ENCODE results near the gene THSD1. TPM values are rescaled to one million over a fixed set of nuclear protein-coding genes. Genes with fewer than 3 reads are reported as not detected.
A peak's percentile ranks its signal among the peaks of the same experiment; 100 is the strongest.

The THSD1 gene
- total and polyA plus RNA-seq, 4 donors, result 0.74 to 2.8 (median 1.4) TPM

DNA sequence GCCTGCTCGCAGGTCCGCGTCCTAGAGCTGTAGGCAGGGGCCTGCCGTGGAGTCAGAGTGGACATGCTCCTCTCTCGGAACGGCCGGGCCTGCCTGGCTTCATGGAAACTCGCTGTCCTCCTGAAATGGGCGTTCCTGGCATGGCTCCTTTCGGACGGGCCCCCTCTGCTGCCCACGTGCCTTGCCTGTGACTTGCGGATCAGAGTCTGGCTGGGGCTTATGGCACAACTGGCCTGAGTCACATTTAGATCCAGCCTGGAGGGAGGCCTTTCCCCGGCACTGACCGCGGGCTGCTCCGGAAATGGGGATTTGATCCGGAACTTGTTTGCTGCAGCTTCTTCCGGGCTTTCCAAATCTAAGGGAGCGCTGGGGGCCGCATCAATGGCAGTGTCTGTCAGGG is 28.1 kb downstream of the THSD1 start:
- peaks cover 6 to 16% (median 10%) of the 10 kb centered on the region in 4 donors for H3K4me1 ChIP-seq (ENCODE audit: control insufficient read depth in 4 of 4, insufficient read depth in 4 of 4, low read length in 3 of 4)

DNA sequence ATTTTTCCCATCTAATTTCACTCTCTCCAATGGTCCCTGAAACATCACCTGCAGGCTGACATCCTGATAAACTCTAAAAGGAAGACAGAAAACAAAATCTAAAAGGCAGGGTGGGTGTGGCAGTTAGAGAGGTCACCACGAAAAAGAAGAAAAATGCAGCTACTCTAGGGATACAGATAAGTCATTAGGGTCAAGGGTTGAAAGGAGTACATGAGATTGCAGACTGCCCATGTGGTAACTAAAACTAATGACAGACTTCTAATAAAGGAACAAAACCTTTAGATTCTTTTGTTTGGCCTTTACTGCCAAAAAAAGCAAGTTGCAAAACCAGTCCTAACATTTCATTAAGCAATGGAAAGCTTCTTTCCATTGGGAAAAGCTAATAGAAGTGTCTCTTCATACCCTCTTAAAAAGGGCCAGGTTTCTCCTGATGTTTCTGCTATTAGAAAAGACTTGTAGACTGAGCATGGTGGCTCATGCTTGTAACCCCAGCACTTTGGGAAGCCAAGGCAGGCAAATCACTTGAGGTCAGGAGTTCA is 31.0 kb downstream of the THSD1 start:
- Histone ChIP-seq H3K4me1 (ENCODE audit: control insufficient read depth in 4 of 4, insufficient read depth in 4 of 4, low read length in 3 of 4) (peaks cover 6 to 16% (median 10%) of the 10 kb centered on the region in 4 donors), H3K27me3 (ENCODE audit: control insufficient read depth in 4 of 4, insufficient read depth in 4 of 4, low read length in 3 of 4) (no peaks in the 10 kb centered on the region), H3K27ac (ENCODE audit: low read depth in 1 of 2, low read length in 2 of 2) (peak overlapping the region; percentile 50 to 69), H3K36me3 (ENCODE audit: control insufficient read depth in 4 of 4, insufficient read depth in 3 of 4, low read depth in 1 of 4, low read length in 3 of 4) (peaks cover 0 to 1% (median 0%) of the 10 kb centered on the region in 4 donors), H3K9ac (ENCODE audit: low read depth in 1 of 2, low read length in 2 of 2) (no peak overlapping the region), H3K9me3 (ENCODE audit: control insufficient read depth in 4 of 4, low read length in 3 of 4) (no peaks in the 10 kb centered on the region), H3K4me3 (ENCODE audit: low read depth in 1 of 3, low read length in 3 of 3) (no peak overlapping the region)
- TF ChIP-seq, protein P1, sequence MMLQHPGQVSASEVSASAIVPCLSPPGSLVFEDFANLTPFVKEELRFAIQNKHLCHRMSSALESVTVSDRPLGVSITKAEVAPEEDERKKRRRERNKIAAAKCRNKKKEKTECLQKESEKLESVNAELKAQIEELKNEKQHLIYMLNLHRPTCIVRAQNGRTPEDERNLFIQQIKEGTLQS (IDR thresholded peaks at IDR 0.05), result peak; percentile 32
- TF ChIP-seq EGR1 (IDR thresholded peaks at IDR 0.05; ENCODE audit: low read depth in 2 of 2) (peak in 1 of 2 donors; percentile 55), HNF4A (conservative IDR thresholded peaks at IDR 0.05) (peak in 1 of 2 donors; percentile 53), SP1 (IDR thresholded peaks at IDR 0.05) (no peak), GABPA (IDR thresholded peaks at IDR 0.05 in 1 of 2, conservative IDR thresholded peaks at IDR 0.05 in 1 of 2) (no peak), FOXA2 (IDR thresholded peaks at IDR 0.05) (no peak), RAD21 (IDR thresholded peaks at IDR 0.05) (no peak), RXRA (IDR thresholded peaks at IDR 0.05) (peak; percentile 39 to 54), YY1 (IDR thresholded peaks at IDR 0.05) (no peak), NR2F2 (IDR thresholded peaks at IDR 0.05) (peak; percentile 28), HNF4G (IDR thresholded peaks at IDR 0.05) (no peak), FOXA1 (IDR thresholded peaks at IDR 0.05) (no peak), TAF1 (conservative IDR thresholded peaks at IDR 0.05) (no peak), JUND (IDR thresholded peaks at IDR 0.05) (peak in 1 of 2 donors; percentile 22)
- TF ChIP-seq, protein P2, sequence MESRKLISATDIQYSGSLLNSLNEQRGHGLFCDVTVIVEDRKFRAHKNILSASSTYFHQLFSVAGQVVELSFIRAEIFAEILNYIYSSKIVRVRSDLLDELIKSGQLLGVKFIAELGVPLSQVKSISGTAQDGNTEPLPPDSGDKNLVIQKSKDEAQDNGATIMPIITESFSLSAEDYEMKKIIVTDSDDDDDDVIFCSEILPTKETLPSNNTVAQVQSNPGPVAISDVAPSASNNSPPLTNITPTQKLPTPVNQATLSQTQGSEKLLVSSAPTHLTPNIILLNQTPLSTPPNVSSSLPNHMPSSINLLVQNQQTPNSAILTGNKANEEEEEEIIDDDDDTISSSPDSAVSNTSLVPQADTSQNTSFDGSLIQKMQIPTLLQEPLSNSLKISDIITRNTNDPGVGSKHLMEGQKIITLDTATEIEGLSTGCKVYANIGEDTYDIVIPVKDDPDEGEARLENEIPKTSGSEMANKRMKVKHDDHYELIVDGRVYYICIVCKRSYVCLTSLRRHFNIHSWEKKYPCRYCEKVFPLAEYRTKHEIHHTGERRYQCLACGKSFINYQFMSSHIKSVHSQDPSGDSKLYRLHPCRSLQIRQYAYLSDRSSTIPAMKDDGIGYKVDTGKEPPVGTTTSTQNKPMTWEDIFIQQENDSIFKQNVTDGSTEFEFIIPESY (IDR thresholded peaks at IDR 0.05), result no peak
- TF ChIP-seq, protein P3, sequence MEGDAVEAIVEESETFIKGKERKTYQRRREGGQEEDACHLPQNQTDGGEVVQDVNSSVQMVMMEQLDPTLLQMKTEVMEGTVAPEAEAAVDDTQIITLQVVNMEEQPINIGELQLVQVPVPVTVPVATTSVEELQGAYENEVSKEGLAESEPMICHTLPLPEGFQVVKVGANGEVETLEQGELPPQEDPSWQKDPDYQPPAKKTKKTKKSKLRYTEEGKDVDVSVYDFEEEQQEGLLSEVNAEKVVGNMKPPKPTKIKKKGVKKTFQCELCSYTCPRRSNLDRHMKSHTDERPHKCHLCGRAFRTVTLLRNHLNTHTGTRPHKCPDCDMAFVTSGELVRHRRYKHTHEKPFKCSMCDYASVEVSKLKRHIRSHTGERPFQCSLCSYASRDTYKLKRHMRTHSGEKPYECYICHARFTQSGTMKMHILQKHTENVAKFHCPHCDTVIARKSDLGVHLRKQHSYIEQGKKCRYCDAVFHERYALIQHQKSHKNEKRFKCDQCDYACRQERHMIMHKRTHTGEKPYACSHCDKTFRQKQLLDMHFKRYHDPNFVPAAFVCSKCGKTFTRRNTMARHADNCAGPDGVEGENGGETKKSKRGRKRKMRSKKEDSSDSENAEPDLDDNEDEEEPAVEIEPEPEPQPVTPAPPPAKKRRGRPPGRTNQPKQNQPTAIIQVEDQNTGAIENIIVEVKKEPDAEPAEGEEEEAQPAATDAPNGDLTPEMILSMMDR (IDR thresholded peaks at IDR 0.05; ENCODE audit: low read depth, low read length, missing input control), result no peak
- TF ChIP-seq, protein P4, sequence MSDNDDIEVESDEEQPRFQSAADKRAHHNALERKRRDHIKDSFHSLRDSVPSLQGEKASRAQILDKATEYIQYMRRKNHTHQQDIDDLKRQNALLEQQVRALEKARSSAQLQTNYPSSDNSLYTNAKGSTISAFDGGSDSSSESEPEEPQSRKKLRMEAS (IDR thresholded peaks at IDR 0.05), result peak; percentile 26
- TF ChIP-seq, protein P5, sequence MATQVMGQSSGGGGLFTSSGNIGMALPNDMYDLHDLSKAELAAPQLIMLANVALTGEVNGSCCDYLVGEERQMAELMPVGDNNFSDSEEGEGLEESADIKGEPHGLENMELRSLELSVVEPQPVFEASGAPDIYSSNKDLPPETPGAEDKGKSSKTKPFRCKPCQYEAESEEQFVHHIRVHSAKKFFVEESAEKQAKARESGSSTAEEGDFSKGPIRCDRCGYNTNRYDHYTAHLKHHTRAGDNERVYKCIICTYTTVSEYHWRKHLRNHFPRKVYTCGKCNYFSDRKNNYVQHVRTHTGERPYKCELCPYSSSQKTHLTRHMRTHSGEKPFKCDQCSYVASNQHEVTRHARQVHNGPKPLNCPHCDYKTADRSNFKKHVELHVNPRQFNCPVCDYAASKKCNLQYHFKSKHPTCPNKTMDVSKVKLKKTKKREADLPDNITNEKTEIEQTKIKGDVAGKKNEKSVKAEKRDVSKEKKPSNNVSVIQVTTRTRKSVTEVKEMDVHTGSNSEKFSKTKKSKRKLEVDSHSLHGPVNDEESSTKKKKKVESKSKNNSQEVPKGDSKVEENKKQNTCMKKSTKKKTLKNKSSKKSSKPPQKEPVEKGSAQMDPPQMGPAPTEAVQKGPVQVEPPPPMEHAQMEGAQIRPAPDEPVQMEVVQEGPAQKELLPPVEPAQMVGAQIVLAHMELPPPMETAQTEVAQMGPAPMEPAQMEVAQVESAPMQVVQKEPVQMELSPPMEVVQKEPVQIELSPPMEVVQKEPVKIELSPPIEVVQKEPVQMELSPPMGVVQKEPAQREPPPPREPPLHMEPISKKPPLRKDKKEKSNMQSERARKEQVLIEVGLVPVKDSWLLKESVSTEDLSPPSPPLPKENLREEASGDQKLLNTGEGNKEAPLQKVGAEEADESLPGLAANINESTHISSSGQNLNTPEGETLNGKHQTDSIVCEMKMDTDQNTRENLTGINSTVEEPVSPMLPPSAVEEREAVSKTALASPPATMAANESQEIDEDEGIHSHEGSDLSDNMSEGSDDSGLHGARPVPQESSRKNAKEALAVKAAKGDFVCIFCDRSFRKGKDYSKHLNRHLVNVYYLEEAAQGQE (IDR thresholded peaks at IDR 0.05), result no peak
- no peak for DNase-seq (ENCODE audit: low spot score)
- 14% methylated on average over 1 of the region's 1 CpG for WGBS

More for the DNA sequence above, 28.1 kb downstream of the THSD1 start:
- Histone ChIP-seq H3K27ac (ENCODE audit: low read depth in 1 of 2, low read length in 2 of 2) (no peak overlapping the region), H3K27me3 (ENCODE audit: control insufficient read depth in 4 of 4, insufficient read depth in 4 of 4, low read length in 3 of 4) (no peaks in the 10 kb centered on the region), H3K9ac (ENCODE audit: low read depth in 1 of 2, low read length in 2 of 2) (no peak overlapping the region), H3K36me3 (ENCODE audit: control insufficient read depth in 4 of 4, insufficient read depth in 3 of 4, low read depth in 1 of 4, low read length in 3 of 4) (peaks cover 0 to 1% (median 0%) of the 10 kb centered on the region in 4 donors), H3K4me3 (ENCODE audit: low read depth in 1 of 3, low read length in 3 of 3) (no peak overlapping the region), H3K9me3 (ENCODE audit: control insufficient read depth in 4 of 4, low read length in 3 of 4) (no peaks in the 10 kb centered on the region)
- no peak for DNase-seq (ENCODE audit: low spot score)
- 96% methylated on average over 21 of the region's 21 CpGs for WGBS
- no peak for TF ChIP-seq RXRA (IDR thresholded peaks at IDR 0.05)
- TF ChIP-seq, protein P1 (IDR thresholded peaks at IDR 0.05), result no peak
- no peak for TF ChIP-seq SP1 (IDR thresholded peaks at IDR 0.05)
- TF ChIP-seq HNF4G (IDR thresholded peaks at IDR 0.05), result no peak

All from liver (tissue), 9 donors.